ENCODE measurements around the gene CIAO1.
A peak's percentile ranks its signal among the peaks of the same experiment; 100 is the strongest.
"Not testable (repeated sequence)": the region's sequence is repeated elsewhere in the genome, so short reads cannot be mapped to it uniquely, and the experiment has no call there.

The CIAO1 gene

DNA sequence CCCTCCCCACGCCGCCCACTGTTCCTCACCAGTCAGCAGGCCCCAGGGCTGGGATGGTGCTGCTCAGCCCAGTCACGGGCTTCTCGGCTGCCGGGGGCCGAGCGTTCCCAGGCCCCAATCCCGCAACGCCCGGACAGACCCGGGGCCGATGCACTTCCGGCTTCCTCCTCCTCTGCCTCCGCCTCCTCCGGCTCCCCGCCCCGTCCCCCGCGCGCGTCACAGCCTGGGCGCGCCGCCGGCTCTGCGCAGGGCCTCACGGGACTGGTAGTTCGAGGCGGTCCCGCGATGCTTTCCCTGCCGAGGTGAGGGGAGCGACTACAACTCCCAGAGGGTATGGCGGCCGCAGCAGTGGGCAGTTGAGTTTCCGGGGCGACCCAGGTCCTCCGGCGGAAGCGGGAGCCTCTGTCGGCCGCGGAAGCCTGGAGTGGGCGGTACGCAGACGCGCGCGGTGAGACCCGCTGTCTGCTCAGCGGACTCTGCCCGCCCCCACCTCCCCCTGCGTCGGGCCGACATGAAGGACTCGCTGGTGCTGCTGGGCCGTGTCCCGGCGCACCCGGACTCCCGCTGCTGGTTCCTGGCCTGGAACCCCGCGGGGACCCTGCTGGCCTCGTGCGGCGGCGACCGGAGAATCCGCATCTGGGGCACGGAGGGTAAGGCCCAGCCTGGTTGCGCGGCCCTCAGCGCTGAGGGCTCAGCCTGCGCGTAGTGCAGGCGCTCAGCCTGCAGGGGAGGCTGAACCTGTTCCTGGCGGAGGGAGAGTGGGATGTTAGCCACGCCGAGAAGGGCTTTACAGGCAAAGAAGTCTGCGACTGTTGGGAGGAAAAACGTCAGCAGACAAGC, at the start of gene CIAO1, which contains the start of gene TMEM127:
Gene CIAO1, plus strand, starts transcription at position 386 of the 840 bp plus-strand sequence. Its CDS starts 126 bp downstream, at position 512.
Gene TMEM127, minus strand, starts transcription at position 158 of the 840 bp plus-strand sequence. CDS start 616 bp downstream, outside the sequence.
- Histone ChIP-seq H3K9ac (ENCODE audit: low read length in 5 of 5) (peak within 1 kb of the TSS; percentile 68 to 97 (median 96)), H3K4me1 (ENCODE audit: control insufficient read depth in 5 of 5, insufficient read depth in 5 of 5, low read length in 5 of 5) (peaks cover 7 to 47% (median 37%) of the 10 kb centered on the region in 5 donors), H3K36me3 (ENCODE audit: control insufficient read depth in 5 of 5, insufficient read depth in 5 of 5, low read length in 5 of 5) (peaks cover 3 to 54% (median 31%) of the 10 kb centered on the region in 5 donors), H3K27me3 (ENCODE audit: control insufficient read depth in 5 of 5, insufficient read depth in 4 of 5, low read length in 5 of 5) (no peaks in the 10 kb centered on the region), H3K4me3 (ENCODE audit: low read depth in 1 of 5, low read length in 5 of 5) (peak within 1 kb of the TSS; percentile 82 to 96 (median 93)), H3K27ac (ENCODE audit: low read depth, low read length) (peak within 1 kb of the TSS; percentile 93), H3K9me3 (ENCODE audit: control insufficient read depth in 5 of 5, low read length in 5 of 5) (no peaks in the 10 kb centered on the region)

DNA sequence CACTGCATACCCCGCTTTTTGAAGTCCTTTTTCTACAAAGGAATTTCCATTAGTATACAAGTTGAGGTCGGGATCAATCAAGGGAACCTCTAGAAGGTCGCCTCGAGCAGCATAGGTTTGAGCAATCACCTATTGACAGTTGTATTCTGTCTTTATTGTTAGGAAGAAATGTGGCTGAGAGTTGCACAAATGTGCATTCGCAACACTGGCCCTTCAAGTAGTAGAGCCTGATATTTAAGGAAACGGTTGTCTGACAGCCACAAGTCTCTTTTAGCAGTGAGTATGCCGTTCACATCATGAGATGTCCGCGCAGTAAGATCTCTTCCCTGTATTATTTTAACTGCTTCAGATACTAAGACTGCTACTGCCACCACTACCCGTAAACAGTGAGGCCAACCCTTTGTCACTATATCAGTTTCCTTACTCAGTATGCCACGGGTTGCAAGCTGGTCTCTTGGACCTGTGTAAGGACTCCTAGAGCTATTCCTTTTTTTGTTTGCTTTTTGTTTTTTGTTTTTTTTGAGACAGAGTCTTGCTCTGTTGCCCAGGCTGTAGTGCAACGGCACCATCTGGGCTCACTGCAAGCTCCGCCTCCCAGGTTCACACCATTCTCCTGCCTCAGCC, 47.4 kb upstream of the CIAO1 start:
- Histone ChIP-seq H3K36me3 (ENCODE audit: control insufficient read depth in 5 of 5, insufficient read depth in 5 of 5, low read length in 5 of 5) (peaks cover 0 to 1% (median 0%) of the 10 kb centered on the region in 5 donors), H3K4me1 (ENCODE audit: control insufficient read depth in 5 of 5, insufficient read depth in 5 of 5, low read length in 5 of 5) (peaks cover 0 to 11% (median 0%) of the 10 kb centered on the region in 5 donors), H3K27ac (ENCODE audit: low read depth, low read length) (no peak overlapping the region), H3K9me3 (ENCODE audit: control insufficient read depth in 5 of 5, low read length in 5 of 5) (no peaks in the 10 kb centered on the region), H3K4me3 (ENCODE audit: low read depth in 1 of 5, low read length in 5 of 5) (no peak overlapping the region), H3K27me3 (ENCODE audit: control insufficient read depth in 5 of 5, insufficient read depth in 4 of 5, low read length in 5 of 5) (no peaks in the 10 kb centered on the region), H3K9ac (ENCODE audit: low read length in 5 of 5) (no peak overlapping the region)

DNA sequence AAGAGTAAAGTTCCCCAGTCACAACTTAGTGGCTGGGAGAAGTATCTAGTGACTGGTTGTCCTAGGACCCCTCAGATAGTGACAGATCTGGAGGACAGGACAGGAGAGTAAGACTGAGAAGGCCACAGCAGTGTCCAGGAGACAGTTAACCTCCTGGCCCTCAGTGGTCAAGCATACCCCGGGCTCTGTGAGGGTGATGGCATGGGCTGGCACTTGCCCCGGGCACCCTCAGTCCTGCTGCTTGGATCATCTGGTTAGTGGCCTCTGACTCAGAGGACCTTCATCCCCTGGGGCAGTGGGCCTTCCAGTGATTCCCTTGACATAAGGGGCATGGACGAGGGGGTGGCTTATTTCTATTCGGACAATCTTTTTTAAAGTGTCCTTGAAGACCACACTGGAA, 46.1 kb upstream of the CIAO1 start:
- H3K9ac ChIP-seq (ENCODE audit: low read length in 5 of 5); H3K9me3 ChIP-seq (ENCODE audit: control insufficient read depth in 5 of 5, low read length in 5 of 5); H3K27me3 ChIP-seq (ENCODE audit: control insufficient read depth in 5 of 5, insufficient read depth in 4 of 5, low read length in 5 of 5); H3K27ac ChIP-seq (ENCODE audit: low read depth, low read length); H3K4me3 ChIP-seq (ENCODE audit: low read depth in 1 of 5, low read length in 5 of 5); H3K36me3 ChIP-seq (ENCODE audit: control insufficient read depth in 5 of 5, insufficient read depth in 5 of 5, low read length in 5 of 5): not testable (repeated sequence)
- H3K4me1 ChIP-seq (ENCODE audit: control insufficient read depth in 5 of 5, insufficient read depth in 5 of 5, low read length in 5 of 5), result peaks cover 0 to 11% (median 0%) of the 10 kb centered on the region in 5 donors

DNA sequence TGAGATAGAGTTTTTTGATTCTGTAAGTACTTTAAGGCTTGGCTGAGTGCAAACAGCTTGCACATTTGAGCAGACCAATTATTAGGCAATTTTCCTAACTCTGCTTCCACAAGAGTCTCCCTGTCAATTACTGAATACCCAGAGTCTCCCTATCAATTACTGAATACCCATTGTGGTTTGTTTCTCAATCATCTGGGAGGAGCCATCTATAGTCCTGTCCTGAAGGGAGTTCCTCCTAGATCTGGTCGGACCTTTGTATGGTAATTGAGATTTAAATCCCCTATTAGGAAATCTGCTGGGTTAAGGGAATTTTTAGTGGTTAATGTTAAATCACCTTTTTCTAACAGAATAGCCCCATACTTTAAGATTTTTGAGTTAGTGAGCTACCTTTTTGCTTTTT, 44.9 kb upstream of the CIAO1 start:
- not testable (repeated sequence) for H3K27me3 ChIP-seq (ENCODE audit: control insufficient read depth in 5 of 5, insufficient read depth in 4 of 5, low read length in 5 of 5); H3K36me3 ChIP-seq (ENCODE audit: control insufficient read depth in 5 of 5, insufficient read depth in 5 of 5, low read length in 5 of 5); H3K9ac ChIP-seq (ENCODE audit: low read length in 5 of 5); H3K4me3 ChIP-seq (ENCODE audit: low read depth in 1 of 5, low read length in 5 of 5); H3K9me3 ChIP-seq (ENCODE audit: control insufficient read depth in 5 of 5, low read length in 5 of 5); H3K27ac ChIP-seq (ENCODE audit: low read depth, low read length)
- peaks cover 0 to 11% (median 5%) of the 10 kb centered on the region in 5 donors for H3K4me1 ChIP-seq (ENCODE audit: control insufficient read depth in 5 of 5, insufficient read depth in 5 of 5, low read length in 5 of 5)

DNA sequence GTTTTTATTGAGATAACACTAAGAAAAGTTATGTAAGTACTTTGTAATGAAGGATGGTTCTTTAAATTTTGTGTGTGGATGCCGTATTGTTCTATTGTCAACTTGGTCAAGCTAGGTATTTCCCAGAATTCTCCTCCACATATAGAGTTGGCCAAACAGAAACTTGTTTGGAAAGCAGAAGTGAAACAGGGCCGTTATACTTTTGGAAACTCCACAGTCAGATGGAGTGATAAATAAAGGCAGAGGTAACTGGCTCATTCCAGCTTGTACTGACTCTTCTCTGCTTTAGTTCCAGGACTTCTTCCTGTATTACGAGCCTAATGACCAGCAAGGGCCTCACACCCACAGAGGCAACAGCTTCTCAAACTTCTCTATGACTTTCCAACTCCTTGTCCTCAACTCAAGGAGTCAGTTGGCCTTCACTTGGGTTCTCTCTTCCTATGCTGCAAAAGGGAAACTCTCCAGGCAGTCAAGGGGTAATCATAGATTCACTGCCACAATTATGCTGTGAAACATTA, 41.0 kb upstream of the CIAO1 start:
- Histone ChIP-seq H3K27me3 (ENCODE audit: control insufficient read depth in 5 of 5, insufficient read depth in 4 of 5, low read length in 5 of 5) (no peaks in the 10 kb centered on the region), H3K9ac (ENCODE audit: low read length in 5 of 5) (no peak overlapping the region), H3K4me3 (ENCODE audit: low read depth in 1 of 5, low read length in 5 of 5) (no peak overlapping the region), H3K36me3 (ENCODE audit: control insufficient read depth in 5 of 5, insufficient read depth in 5 of 5, low read length in 5 of 5) (no peaks in the 10 kb centered on the region), H3K27ac (ENCODE audit: low read depth, low read length) (no peak overlapping the region), H3K4me1 (ENCODE audit: control insufficient read depth in 5 of 5, insufficient read depth in 5 of 5, low read length in 5 of 5) (peaks cover 0 to 11% (median 5%) of the 10 kb centered on the region in 5 donors), H3K9me3 (ENCODE audit: control insufficient read depth in 5 of 5, low read length in 5 of 5) (no peaks in the 10 kb centered on the region)

DNA sequence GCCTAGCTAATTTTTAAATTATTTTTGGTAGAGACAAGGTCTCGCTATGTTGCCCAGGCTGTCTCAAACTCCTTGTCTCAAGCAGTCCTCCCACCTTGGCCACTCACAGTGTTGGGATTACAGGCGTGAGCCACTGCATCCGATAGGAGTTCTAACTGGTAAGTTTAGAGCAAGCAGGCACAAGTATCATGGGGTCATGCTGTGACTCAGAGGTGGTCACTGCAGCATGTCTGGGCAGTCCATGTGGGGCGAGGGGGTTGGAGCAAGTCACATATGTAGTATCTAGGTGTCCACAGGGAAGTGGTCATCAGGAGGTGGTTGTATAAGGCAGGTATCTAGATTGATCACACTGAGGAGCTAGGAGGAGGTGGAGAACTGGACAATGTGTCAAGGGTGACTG, 34.7 kb upstream of the CIAO1 start:
- no peak overlapping the region for H3K27ac ChIP-seq (ENCODE audit: low read depth, low read length)
- no peak overlapping the region for H3K9ac ChIP-seq (ENCODE audit: low read length in 5 of 5)
- H3K9me3 ChIP-seq (ENCODE audit: control insufficient read depth in 5 of 5, low read length in 5 of 5), result no peaks in the 10 kb centered on the region
- no peak overlapping the region for H3K4me3 ChIP-seq (ENCODE audit: low read depth in 1 of 5, low read length in 5 of 5)
- H3K36me3 ChIP-seq (ENCODE audit: control insufficient read depth in 5 of 5, insufficient read depth in 5 of 5, low read length in 5 of 5), result no peaks in the 10 kb centered on the region
- no peaks in the 10 kb centered on the region for H3K27me3 ChIP-seq (ENCODE audit: control insufficient read depth in 5 of 5, insufficient read depth in 4 of 5, low read length in 5 of 5)
- peaks cover 0 to 2% (median 0%) of the 10 kb centered on the region in 5 donors for H3K4me1 ChIP-seq (ENCODE audit: control insufficient read depth in 5 of 5, insufficient read depth in 5 of 5, low read length in 5 of 5)

DNA sequence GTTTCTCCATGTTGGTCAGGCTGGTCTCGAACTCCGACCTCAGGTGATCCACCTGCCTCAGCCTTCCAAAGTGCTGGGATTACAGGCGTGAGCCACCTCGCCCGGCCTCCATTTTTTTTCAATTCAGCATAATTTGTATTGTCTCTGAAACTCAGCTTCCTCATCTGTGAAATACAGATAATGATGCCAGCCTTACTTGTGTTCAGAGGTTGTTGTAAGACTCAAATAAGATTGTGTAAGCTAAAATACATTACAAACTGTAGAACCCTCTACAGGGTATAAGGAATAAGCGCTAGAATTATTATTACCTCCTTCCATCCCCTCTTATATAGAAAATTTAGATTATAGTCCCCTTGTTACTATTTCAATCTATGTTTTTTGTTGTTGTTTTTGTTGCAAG, 32.6 kb upstream of the CIAO1 start:
- Histone ChIP-seq H3K9me3 (ENCODE audit: control insufficient read depth in 5 of 5, low read length in 5 of 5) (no peaks in the 10 kb centered on the region), H3K36me3 (ENCODE audit: control insufficient read depth in 5 of 5, insufficient read depth in 5 of 5, low read length in 5 of 5) (peaks cover 0 to 2% (median 0%) of the 10 kb centered on the region in 5 donors), H3K4me3 (ENCODE audit: low read depth in 1 of 5, low read length in 5 of 5) (no peak overlapping the region), H3K9ac (ENCODE audit: low read length in 5 of 5) (no peak overlapping the region), H3K27ac (ENCODE audit: low read depth, low read length) (no peak overlapping the region), H3K4me1 (ENCODE audit: control insufficient read depth in 5 of 5, insufficient read depth in 5 of 5, low read length in 5 of 5) (peaks cover 0 to 2% (median 0%) of the 10 kb centered on the region in 5 donors), H3K27me3 (ENCODE audit: control insufficient read depth in 5 of 5, insufficient read depth in 4 of 5, low read length in 5 of 5) (no peaks in the 10 kb centered on the region)

DNA sequence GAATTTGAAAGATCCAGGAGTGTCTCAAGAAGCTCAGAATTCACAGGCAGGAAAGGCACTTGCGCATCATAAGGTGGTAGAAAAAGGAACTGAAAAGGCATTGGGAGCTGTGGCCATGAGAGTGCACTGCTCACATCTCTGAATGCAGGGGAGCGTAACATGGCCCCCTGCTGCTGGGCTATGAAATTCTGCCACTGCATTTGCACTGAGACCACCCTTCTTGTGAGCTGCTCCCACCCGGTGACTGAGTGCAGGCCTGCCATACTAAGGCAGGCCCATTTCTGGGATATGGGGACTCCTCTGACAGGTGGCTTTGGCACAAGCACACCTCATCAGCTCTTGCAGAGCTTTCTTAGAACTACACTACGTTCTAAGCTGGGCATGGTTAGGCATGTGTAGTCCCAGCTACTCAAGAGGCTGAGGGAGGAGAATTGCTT, 32.1 kb upstream of the CIAO1 start:
- Histone ChIP-seq H3K9me3 (ENCODE audit: control insufficient read depth in 5 of 5, low read length in 5 of 5) (no peaks in the 10 kb centered on the region), H3K36me3 (ENCODE audit: control insufficient read depth in 5 of 5, insufficient read depth in 5 of 5, low read length in 5 of 5) (peaks cover 0 to 2% (median 0%) of the 10 kb centered on the region in 5 donors), H3K9ac (ENCODE audit: low read length in 5 of 5) (no peak overlapping the region), H3K4me1 (ENCODE audit: control insufficient read depth in 5 of 5, insufficient read depth in 5 of 5, low read length in 5 of 5) (peaks cover 0 to 2% (median 0%) of the 10 kb centered on the region in 5 donors), H3K27ac (ENCODE audit: low read depth, low read length) (no peak overlapping the region), H3K4me3 (ENCODE audit: low read depth in 1 of 5, low read length in 5 of 5) (no peak overlapping the region), H3K27me3 (ENCODE audit: control insufficient read depth in 5 of 5, insufficient read depth in 4 of 5, low read length in 5 of 5) (no peaks in the 10 kb centered on the region)

DNA sequence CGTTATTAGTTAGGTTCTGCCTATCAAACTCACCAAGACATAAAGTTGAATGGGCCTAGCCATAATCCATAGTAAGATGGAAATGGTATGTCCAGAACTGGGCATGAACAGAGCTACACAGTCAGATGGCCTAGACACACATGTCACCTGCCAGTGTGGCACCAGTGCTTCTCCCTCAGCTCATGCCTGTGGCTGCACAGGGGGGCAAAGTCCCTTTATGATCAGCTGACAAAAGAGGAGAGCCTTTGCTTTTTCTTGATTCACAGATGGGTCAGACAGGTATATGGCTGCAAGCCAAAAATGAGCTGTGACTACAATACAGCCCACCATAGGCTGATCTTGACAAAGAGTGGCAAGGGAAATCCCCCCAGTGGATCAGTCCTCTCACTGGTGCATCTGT, 29.1 kb upstream of the CIAO1 start:
- Histone ChIP-seq H3K4me1 (ENCODE audit: control insufficient read depth in 5 of 5, insufficient read depth in 5 of 5, low read length in 5 of 5) (peaks cover 4 to 27% (median 24%) of the 10 kb centered on the region in 5 donors), H3K27me3 (ENCODE audit: control insufficient read depth in 5 of 5, insufficient read depth in 4 of 5, low read length in 5 of 5) (no peaks in the 10 kb centered on the region), H3K27ac (ENCODE audit: low read depth, low read length) (no peak overlapping the region), H3K9me3 (ENCODE audit: control insufficient read depth in 5 of 5, low read length in 5 of 5) (no peaks in the 10 kb centered on the region), H3K36me3 (ENCODE audit: control insufficient read depth in 5 of 5, insufficient read depth in 5 of 5, low read length in 5 of 5) (peaks cover 0 to 12% (median 4%) of the 10 kb centered on the region in 5 donors), H3K4me3 (ENCODE audit: low read depth in 1 of 5, low read length in 5 of 5) (no peak overlapping the region), H3K9ac (ENCODE audit: low read length in 5 of 5) (no peak overlapping the region)

DNA sequence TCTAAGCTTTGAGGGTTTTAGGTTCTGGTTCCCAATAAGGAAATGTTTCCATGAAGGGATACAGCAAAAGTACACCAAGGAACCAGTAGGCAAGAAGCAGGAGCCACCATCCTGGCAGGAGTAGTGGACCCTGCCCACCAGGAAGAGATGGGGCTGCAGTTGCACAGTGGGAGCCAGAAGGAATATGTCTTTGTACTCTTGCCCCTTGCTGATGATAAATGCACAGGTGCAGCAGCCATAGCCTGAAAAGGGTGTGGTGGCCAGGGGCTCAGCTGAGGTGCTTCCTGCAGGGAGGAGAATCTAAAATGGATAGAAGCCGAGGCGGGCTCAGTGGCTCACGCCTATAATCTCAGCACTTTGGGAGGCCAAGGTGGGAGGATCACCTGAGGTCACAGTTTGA, 27.8 kb upstream of the CIAO1 start:
- no peaks in the 10 kb centered on the region for H3K9me3 ChIP-seq (ENCODE audit: control insufficient read depth in 5 of 5, low read length in 5 of 5)
- H3K27ac ChIP-seq (ENCODE audit: low read depth, low read length), result no peak overlapping the region
- peaks cover 10 to 37% (median 33%) of the 10 kb centered on the region in 5 donors for H3K4me1 ChIP-seq (ENCODE audit: control insufficient read depth in 5 of 5, insufficient read depth in 5 of 5, low read length in 5 of 5)
- H3K27me3 ChIP-seq (ENCODE audit: control insufficient read depth in 5 of 5, insufficient read depth in 4 of 5, low read length in 5 of 5), result no peaks in the 10 kb centered on the region
- no peak overlapping the region for H3K4me3 ChIP-seq (ENCODE audit: low read depth in 1 of 5, low read length in 5 of 5)
- H3K36me3 ChIP-seq (ENCODE audit: control insufficient read depth in 5 of 5, insufficient read depth in 5 of 5, low read length in 5 of 5), result peaks cover 0 to 12% (median 4%) of the 10 kb centered on the region in 5 donors
- no peak overlapping the region for H3K9ac ChIP-seq (ENCODE audit: low read length in 5 of 5)

Measured in subcutaneous abdominal adipose tissue (tissue), 5 donors.